ENCODE results near the gene CROCC. TPM values are rescaled to one million over a fixed set of nuclear protein-coding genes. Genes with fewer than 3 reads are reported as not detected.
A peak's percentile ranks its signal among the peaks of the same experiment; 100 is the strongest.

The CROCC gene
- total RNA-seq, 6 experiments from 2014 or later, result 6.5 to 12.7 (median 9.4) TPM

- Histone ChIP-seq H3K4me3 (no peak overlapping the region), H3K9me3 (no peaks in the 10 kb centered on the region), H3K4me1 (no peaks in the 10 kb centered on the region), H3K36me3 (no peaks in the 10 kb centered on the region), H3K27ac (no peak overlapping the region), H3K27me3 (no peaks in the 10 kb centered on the region)
- WGBS (ENCODE audit: insufficient coverage, low coverage, low lambda C conversion rate, missing lambda C conversion rate), result 76% methylated on average over 6 of the region's 10 CpGs
- DNase-seq (peak in 2 of 3 donors; percentile 10 to 23), ATAC-seq (no peak)
- intact Hi-C loops (cut with DNase I), result no loop called here
- TF ChIP-seq CTCF (IDR thresholded peaks at IDR 0.05), result no peak
These were observed 735 bp downstream of the CROCC start for GRCh38 chr1:16922466-16922865.

GRCh38 chr1:16922885-16923431 is 1.2 kb downstream of the CROCC start:
- Histone ChIP-seq H3K9me3 (no peaks in the 10 kb centered on the region), H3K4me3 (no peak overlapping the region), H3K27ac (no peak overlapping the region), H3K36me3 (no peaks in the 10 kb centered on the region), H3K27me3 (no peaks in the 10 kb centered on the region), H3K4me1 (no peaks in the 10 kb centered on the region)
- TF ChIP-seq POLR2A (IDR thresholded peaks at IDR 0.05), result no peak
- TF ChIP-seq CTCF (IDR thresholded peaks at IDR 0.05), result no peak
- DNase-seq (peak in 2 of 3 donors; percentile 8 to 31), ATAC-seq (peak in 3 of 4 donors; percentile 3 to 32 (median 24))
- intact Hi-C loops (cut with DNase I), result no loop called here
- 58% methylated on average over 9 of the region's 18 CpGs for whole genome bisulfite sequencing (ENCODE audit: insufficient coverage, low coverage, low lambda C conversion rate, missing lambda C conversion rate)

- H3K4me1 ChIP-seq, result no peaks in the 10 kb centered on the region
- peak in 1 of 3 donors; percentile 43 for DNase-seq
- no peak overlapping the region for H3K4me3 ChIP-seq
- H3K36me3 ChIP-seq, result no peaks in the 10 kb centered on the region
- intact Hi-C loops (cut with DNase I), result no loop called here
- TF ChIP-seq CTCF (IDR thresholded peaks at IDR 0.05), result no peak
- TF ChIP-seq POLR2A (IDR thresholded peaks at IDR 0.05), result no peak
- WGBS (ENCODE audit: insufficient coverage, low coverage, low lambda C conversion rate, missing lambda C conversion rate), result 83% methylated on average over 17 of the region's 23 CpGs
- ATAC-seq, result no peak
- no peaks in the 10 kb centered on the region for H3K9me3 ChIP-seq
- no peak overlapping the region for H3K27ac ChIP-seq
- no peaks in the 10 kb centered on the region for H3K27me3 ChIP-seq
These were observed 2.6 kb downstream of the CROCC start for GRCh38 chr1:16924216-16924918.

- intact Hi-C loops (cut with DNase I), result no loop called here
- WGBS (ENCODE audit: insufficient coverage, low coverage, low lambda C conversion rate, missing lambda C conversion rate), result 72% methylated on average over 7 of the region's 13 CpGs
- DNase-seq, result peak in 1 of 3 donors; percentile 30
These were observed 3.3 kb downstream of the CROCC start for GRCh38 chr1:16924919-16925477.

More at GRCh38 chr1:16924919-16925477, 3.3 kb downstream of the CROCC start:
- H3K36me3 ChIP-seq, result no peaks in the 10 kb centered on the region
- H3K9me3 ChIP-seq, result no peaks in the 10 kb centered on the region
- TF ChIP-seq CTCF (IDR thresholded peaks at IDR 0.05), result no peak
- TF ChIP-seq POLR2A (IDR thresholded peaks at IDR 0.05), result no peak
- no peak overlapping the region for H3K4me3 ChIP-seq
- H3K27ac ChIP-seq, result no peak overlapping the region
- no peaks in the 10 kb centered on the region for H3K27me3 ChIP-seq
- no peak for ATAC-seq
- no peaks in the 10 kb centered on the region for H3K4me1 ChIP-seq
